HepG2 (cell line): ENCODE measurements around the gene ENTPD5. TPM values are rescaled to one million over a fixed set of nuclear protein-coding genes. Genes with fewer than 3 reads are reported as not detected.
A peak's percentile ranks its signal among the peaks of the same experiment; 100 is the strongest.

Experiments
- CEBPB ChIP-seq: IDR thresholded peaks from 2 replicates; pipeline ENCODE4 v1.6.1; 2011; ENCODE audit warnings: low read depth, low read length, improper control_type of control experiment, borderline replicate concordance
- EP300 ChIP-seq, 3 experiments: sonication (generic) in 1 of 3; formaldehyde crosslinking in 1 of 3; IDR thresholded peaks; 2 replicates each; pipeline versions ENCODE4 v1.5.1 to v1.6.1; 2011 to 2020; ENCODE audit warnings: low read depth in 2 of 3, low read length in 2 of 3, borderline replicate concordance in 1 of 3, improper control_type of control experiment in 1 of 3, mild to moderate bottlenecking in 1 of 3, missing genetic modification reagents in 1 of 3, moderate library complexity in 1 of 3
- FOXP1 ChIP-seq, 2 experiments: fragments of 450-650 bp in 1 of 2; IDR thresholded peaks; 2 replicates each; pipeline ENCODE4 v1.6.1; 2017 to 2018; ENCODE audit warnings: antibody characterized with exemption in 1 of 2
- HNRNPUL1 ChIP-seq: fragments of 200-400 bp; formaldehyde crosslinking; IDR thresholded peaks from 2 replicates; pipeline ENCODE4 v1.6.1; 2017; ENCODE audit warnings: low read depth, mild to moderate bottlenecking, low read length, moderate library complexity
- KDM5B ChIP-seq: sonication (generic); formaldehyde crosslinking; IDR thresholded peaks from 2 replicates; pipeline ENCODE4 v1.4.0; 2020; ENCODE audit warnings: missing genetic modification reagents, mild to moderate bottlenecking, borderline replicate concordance
- NFATC3 ChIP-seq: sonication (generic); formaldehyde crosslinking; IDR thresholded peaks from 2 replicates; pipeline ENCODE4 v1.5.1; 2020; ENCODE audit warnings: mild to moderate bottlenecking, missing genetic modification reagents
- NFKB2 ChIP-seq: sonication (generic); formaldehyde crosslinking; IDR thresholded peaks from 2 replicates; pipeline ENCODE4 v1.4.0; 2020; ENCODE audit warnings: missing genetic modification reagents, borderline replicate concordance
- PCBP1 ChIP-seq: fragments of 200-400 bp; formaldehyde crosslinking; IDR thresholded peaks from 2 replicates; pipeline ENCODE4 v1.6.1; 2017; ENCODE audit warnings: mild to moderate bottlenecking, low read depth, low read length, borderline replicate concordance
- RERE ChIP-seq: IDR thresholded peaks from 2 replicates; pipeline ENCODE4 v1.6.1; 2016; ENCODE audit warnings: low read depth, missing genetic modification reagents, missing compliant biosample characterization
- REXO4 ChIP-seq: sonication (generic); formaldehyde crosslinking; IDR thresholded peaks from 2 replicates; pipeline ENCODE4 v1.8.0; 2022; ENCODE audit warnings: missing genetic modification reagents, mild to moderate bottlenecking, borderline replicate concordance
- SIX4 ChIP-seq: sonication (generic); formaldehyde crosslinking; IDR thresholded peaks from 2 replicates; pipeline ENCODE4 v1.4.0; 2020; ENCODE audit warnings: missing genetic modification reagents
- SPEN ChIP-seq: sonication (generic); formaldehyde crosslinking; IDR thresholded peaks from 2 replicates; pipeline ENCODE4 v1.5.1; 2020; ENCODE audit warnings: low read depth, mild to moderate bottlenecking, missing genetic modification reagents
- SRSF9 ChIP-seq: fragments of 200-400 bp; formaldehyde crosslinking; IDR thresholded peaks from 2 replicates; pipeline ENCODE4 v1.6.1; 2018; ENCODE audit warnings: borderline replicate concordance, mild to moderate bottlenecking, low read depth, low read length; ENCODE audit not compliant: insufficient read depth, poor library complexity, severe bottlenecking
- SUZ12 ChIP-seq: fragments of 150-350 bp; IDR thresholded peaks from 2 replicates; pipeline ENCODE4 v1.6.1; 2014; ENCODE audit warnings: low read depth, low read length
- TIGD3 ChIP-seq: sonication (generic); formaldehyde crosslinking; IDR thresholded peaks from 2 replicates; pipeline ENCODE4 v1.5.1; 2020; ENCODE audit warnings: mild to moderate bottlenecking, missing genetic modification reagents, borderline replicate concordance
- ZNF24 ChIP-seq: fragments of 450-650 bp; IDR thresholded peaks from 2 replicates; pipeline ENCODE4 v1.6.1; 2017; ENCODE audit warnings: antibody characterized with exemption, mild to moderate bottlenecking
- ZNF256 ChIP-seq: sonication (generic); formaldehyde crosslinking; conservative IDR thresholded peaks from 2 replicates; pipeline ENCODE4 v1.4.0; 2020; ENCODE audit warnings: missing genetic modification reagents
- ZNF335 ChIP-seq: sonication (generic); formaldehyde crosslinking; IDR thresholded peaks from 2 replicates; pipeline ENCODE4 v1.4.0; 2020; ENCODE audit warnings: missing genetic modification reagents
- ZNF34 ChIP-seq: sonication (generic); formaldehyde crosslinking; IDR thresholded peaks from 2 replicates; pipeline ENCODE4 v1.4.0; 2020; ENCODE audit warnings: mild to moderate bottlenecking, missing genetic modification reagents, borderline replicate concordance
- ZNF496 ChIP-seq: sonication (generic); formaldehyde crosslinking; IDR thresholded peaks from 2 replicates; pipeline ENCODE4 v1.8.1; 2023; ENCODE audit warnings: mild to moderate bottlenecking, moderate library complexity, missing genetic modification reagents; ENCODE audit not compliant: insufficient replicate concordance
- ZNF501 ChIP-seq: sonication (generic); formaldehyde crosslinking; IDR thresholded peaks from 2 replicates; pipeline ENCODE4 v1.5.1; 2020; ENCODE audit warnings: mild to moderate bottlenecking, moderate library complexity, missing genetic modification reagents
- ZNF619 ChIP-seq: sonication (generic); formaldehyde crosslinking; IDR thresholded peaks from 2 replicates; pipeline ENCODE4 v1.4.0; 2020; ENCODE audit warnings: mild to moderate bottlenecking, missing genetic modification reagents
- polyA plus RNA-seq, 8 experiments: library from polyadenylated mRNA; depleted of rRNA in 3 of 8; stranded (reverse) in 7 of 8; unstranded in 1 of 8; fragments of >200 nt; fragmentation: Illumina TruSeq in 4 of 8; extraction: Trizol in 4 of 8; gene quantifications; 2 replicates each; pipeline versions ENCODE4 v1.2.1 to v1.2.3, GENCODE V29; 2011 to 2016; ENCODE audit warnings: low read depth in 4 of 8, missing spikeins in 1 of 8, mixed read lengths in 1 of 8; ENCODE audit not compliant: insufficient read depth in 1 of 8
- total RNA-seq, 5 experiments: library from RNA; depleted of rRNA; stranded (reverse); fragments of >200 nt; fragmentation: Illumina TruSeq; extraction: Trizol; gene quantifications; 2 replicates each; pipeline ENCODE4 v1.2.3, GENCODE V29; 2016; ENCODE audit warnings: low read depth in 1 of 5

Gene ENTPD5
- total and polyA plus RNA-seq, 2 of the 13 experiments (the other 11 are each of a cell fraction or from before 2014, with no cell fraction given) = 33.8 to 43.3 TPM

- TF ChIP-seq HNRNPUL1 = no peak
- TF ChIP-seq FOXP1 (IDR thresholded peaks at IDR 0.05) = no peak
- peak; percentile 31; the same call in 1 of the 2 replicates for TF ChIP-seq FOXP1 (CRISPR knock-in tag; IDR thresholded peaks at IDR 0.05)
- no peak for TF ChIP-seq PCBP1
- TF ChIP-seq REXO4 = no peak
- no peak for TF ChIP-seq ZNF501 (CRISPR knock-in tag)
- no peak for TF ChIP-seq NFKB2 (CRISPR knock-in tag)
- no peak for TF ChIP-seq CEBPB
- TF ChIP-seq ZNF335 = no peak
- no peak for TF ChIP-seq ZNF496 (CRISPR knock-in tag)
- TF ChIP-seq KDM5B (CRISPR knock-in tag) = peak; percentile 43; the same call in 1 of the 2 replicates
- no peak for TF ChIP-seq RERE (CRISPR knock-in tag)
- no peak for TF ChIP-seq SRSF9
- TF ChIP-seq ZNF619 (CRISPR knock-in tag) = no peak
- TF ChIP-seq ZNF34 (CRISPR knock-in tag) = no peak
- no peak for TF ChIP-seq SUZ12
- peak in 1 of 2 experiments; percentile 15; a peak in 1 of 4 replicates for TF ChIP-seq EP300 (IDR thresholded peaks at IDR 0.05; ENCODE audit: low read depth in 2 of 2, low read length in 2 of 2)
- TF ChIP-seq EP300 (CRISPR knock-in tag; IDR thresholded peaks at IDR 0.05; ENCODE audit: borderline replicate concordance) = 0 out of 2 replicates have a peak, but pooled peaks have one; percentile 26
- no peak for TF ChIP-seq NFATC3
- no peak for TF ChIP-seq SPEN (CRISPR knock-in tag)
- no peak for TF ChIP-seq ZNF256
- TF ChIP-seq SIX4 = no peak
- TF ChIP-seq ZNF24 = no peak
- no peak for TF ChIP-seq TIGD3 (CRISPR knock-in tag)
Measured at GRCh38 chr14:73995977-73996378, 23.1 kb downstream of the ENTPD5 start (continued).
